Neural crest cell (in vitro differentiated cells): Measurements from ENCODE around the gene GMNN. TPM values are rescaled to one million over a fixed set of nuclear protein-coding genes. Genes with fewer than 3 reads are reported as not detected.

ENCODE experiments used
- DNase-seq: peaks from one replicate; pipeline ENCODE4 v3.0.0; 2021; ENCODE audit warnings: low read depth, mixed read lengths, low spot score
- H3K27ac Mint-ChIP-seq: one replicate; pipeline ENCODE4 v1.8.0; 2021; ENCODE audit warnings: mild to moderate bottlenecking, mixed read lengths; ENCODE audit not compliant: unreplicated experiment
- H3K27me3 Mint-ChIP-seq: 2 replicates; pipeline ENCODE4 v1.8.0; 2021; ENCODE audit warnings: low read depth, mild to moderate bottlenecking, mixed read lengths
- H3K36me3 Mint-ChIP-seq: 2 replicates; pipeline ENCODE4 v1.8.0; 2021; ENCODE audit warnings: low read depth, mild to moderate bottlenecking, mixed read lengths
- H3K4me1 Mint-ChIP-seq: 2 replicates; pipeline ENCODE4 v1.8.0; 2021; ENCODE audit warnings: mixed read lengths
- H3K4me3 Mint-ChIP-seq: one replicate; pipeline ENCODE4 v1.8.0; 2021; ENCODE audit warnings: mild to moderate bottlenecking, mixed read lengths
- H3K9me3 Mint-ChIP-seq: 2 replicates; pipeline ENCODE4 v1.8.0; 2021; ENCODE audit warnings: mixed read lengths
- CTCF ChIP-seq: fragments of 200-600 bp; sonication (generic); conservative IDR thresholded peaks from 2 replicates; pipeline ENCODE4 v1.5.0; 2021; ENCODE audit warnings: antibody characterized with exemption, mild to moderate bottlenecking
- total RNA-seq: library from RNA; stranded (reverse); gene quantifications from 2 replicates; pipeline ENCODE4 v1.2.1, GENCODE V29; 2021

The GMNN gene
- total RNA-seq, 1 donor from 2014 or later, result 112 TPM

- Mint-ChIP-seq H3K36me3 (no peaks in the 10 kb centered on the region), H3K4me1 (no peaks in the 10 kb centered on the region), H3K4me3 (no peak overlapping the region), H3K9me3 (no peaks in the 10 kb centered on the region), H3K27ac (peak overlapping the region; percentile 81), H3K27me3 (no peaks in the 10 kb centered on the region)
- no peak for TF ChIP-seq CTCF
- no peak for DNase-seq
Measured at GRCh38 chr6:24821860-24822444, 47.2 kb downstream of the GMNN start.

- H3K36me3 Mint-ChIP-seq, result no peaks in the 10 kb centered on the region
- no peaks in the 10 kb centered on the region for H3K27me3 Mint-ChIP-seq
- H3K4me1 Mint-ChIP-seq, result no peaks in the 10 kb centered on the region
- no peak overlapping the region for H3K4me3 Mint-ChIP-seq
- H3K9me3 Mint-ChIP-seq, result no peaks in the 10 kb centered on the region
- no peak overlapping the region for H3K27ac Mint-ChIP-seq
- DNase-seq, result no peak
- TF ChIP-seq CTCF, result no peak
Measured at GRCh38 chr6:24822696-24823095, 48.0 kb downstream of the GMNN start.

- TF ChIP-seq CTCF, result no peak
Measured at GRCh38 chr6:24823185-24823584, 48.4 kb downstream of the GMNN start.

GRCh38 chr6:24824142-24824938 is 49.6 kb downstream of the GMNN start:
- no peaks in the 10 kb centered on the region for H3K4me1 Mint-ChIP-seq
- no peak overlapping the region for H3K4me3 Mint-ChIP-seq
- H3K36me3 Mint-ChIP-seq, result no peaks in the 10 kb centered on the region
- no peak overlapping the region for H3K27ac Mint-ChIP-seq
- no peak for TF ChIP-seq CTCF
- no peak for DNase-seq
- no peaks in the 10 kb centered on the region for H3K27me3 Mint-ChIP-seq
- no peaks in the 10 kb centered on the region for H3K9me3 Mint-ChIP-seq

More at GRCh38 chr6:24823185-24823584, 48.4 kb downstream of the GMNN start:
- Mint-ChIP-seq H3K9me3 (no peaks in the 10 kb centered on the region), H3K4me3 (no peak overlapping the region), H3K27ac (no peak overlapping the region), H3K36me3 (no peaks in the 10 kb centered on the region), H3K4me1 (no peaks in the 10 kb centered on the region), H3K27me3 (no peaks in the 10 kb centered on the region)
- no peak for DNase-seq

GRCh38 chr6:24825130-24825630 is 50.4 kb downstream of the GMNN start:
- Mint-ChIP-seq H3K27ac (no peak overlapping the region), H3K36me3 (no peaks in the 10 kb centered on the region), H3K27me3 (no peaks in the 10 kb centered on the region), H3K4me1 (no peaks in the 10 kb centered on the region), H3K9me3 (no peaks in the 10 kb centered on the region), H3K4me3 (no peak overlapping the region)
- TF ChIP-seq CTCF, result no peak
- DNase-seq, result no peak
